Measurements from ENCODE around the gene WWOX. TPM values are rescaled to one million over a fixed set of nuclear protein-coding genes. Genes with fewer than 3 reads are reported as not detected.

The WWOX gene
- total and polyA plus RNA-seq, 2 donors (not counting 3 experiments of a cell fraction or from before 2014, with no cell fraction given): 6.2 to 12.5 TPM

- Histone ChIP-seq H3K79me2 (ENCODE audit: control insufficient read depth, insufficient read depth, low read length) (no peaks in the 10 kb centered on the region), H4K20me1 (replicated peaks; ENCODE audit: control insufficient read depth, extremely low read depth, insufficient read depth, low read length) (no peaks in the 10 kb centered on the region), H3K9me1 (replicated peaks; ENCODE audit: control insufficient read depth, extremely low read depth, insufficient read depth, low read length) (no peaks in the 10 kb centered on the region), H3K4me1 (ENCODE audit: control insufficient read depth, extremely low read depth, insufficient read depth, low read length) (no peaks in the 10 kb centered on the region), H3K9me3 (replicated peaks; ENCODE audit: control insufficient read depth, insufficient read depth, low read length) (peaks cover 2% of the 10 kb centered on the region), H3K36me3 (ENCODE audit: control insufficient read depth in 2 of 2, extremely low read depth in 1 of 2, insufficient read depth in 2 of 2, low read length in 2 of 2) (no peaks in the 10 kb centered on the region), H3K4me3 (replicated peaks in 1 of 3; ENCODE audit: insufficient read depth in 1 of 3, low read depth in 1 of 3, low read length in 3 of 3) (no peak overlapping the region), H3K27me3 (ENCODE audit: control insufficient read depth in 2 of 2, insufficient read depth in 2 of 2, low read length in 2 of 2) (no peaks in the 10 kb centered on the region), H3K27ac (ENCODE audit: insufficient read depth, low read depth, low read length) (no peak overlapping the region), H2AFZ (ENCODE audit: low read depth, low read length) (no peak overlapping the region), H3K9ac (replicated peaks; ENCODE audit: extremely low read depth, insufficient read depth, low read length) (no peak overlapping the region), H3K4me2 (ENCODE audit: insufficient read depth, low read length) (no peak overlapping the region)
- FAIRE-seq: no peak
- TF ChIP-seq MAX (IDR thresholded peaks at IDR 0.05; ENCODE audit: insufficient read depth, insufficient read length) (no peak), EZH2 (IDR thresholded peaks at IDR 0.05; ENCODE audit: borderline replicate concordance, low read depth, low read length, severe bottlenecking) (no peak), MYC (IDR thresholded peaks at IDR 0.05; ENCODE audit: low read depth, low read length) (no peak), POLR2A (IDR thresholded peaks at IDR 0.05; ENCODE audit: low read depth, low read length) (no peak), JUN (IDR thresholded peaks at IDR 0.05; ENCODE audit: borderline replicate concordance, insufficient read depth, insufficient read length, low read depth) (no peak), FOS (IDR thresholded peaks at IDR 0.05; ENCODE audit: borderline replicate concordance, insufficient read depth, low read length) (no peak), GATA2 (IDR thresholded peaks at IDR 0.05; ENCODE audit: insufficient read depth, insufficient read length, low read depth, low read length) (no peak), POLR2AphosphoS5 (IDR thresholded peaks at IDR 0.05; ENCODE audit: insufficient read depth, low read depth, low read length) (no peak)
- TF ChIP-seq, protein P1, sequence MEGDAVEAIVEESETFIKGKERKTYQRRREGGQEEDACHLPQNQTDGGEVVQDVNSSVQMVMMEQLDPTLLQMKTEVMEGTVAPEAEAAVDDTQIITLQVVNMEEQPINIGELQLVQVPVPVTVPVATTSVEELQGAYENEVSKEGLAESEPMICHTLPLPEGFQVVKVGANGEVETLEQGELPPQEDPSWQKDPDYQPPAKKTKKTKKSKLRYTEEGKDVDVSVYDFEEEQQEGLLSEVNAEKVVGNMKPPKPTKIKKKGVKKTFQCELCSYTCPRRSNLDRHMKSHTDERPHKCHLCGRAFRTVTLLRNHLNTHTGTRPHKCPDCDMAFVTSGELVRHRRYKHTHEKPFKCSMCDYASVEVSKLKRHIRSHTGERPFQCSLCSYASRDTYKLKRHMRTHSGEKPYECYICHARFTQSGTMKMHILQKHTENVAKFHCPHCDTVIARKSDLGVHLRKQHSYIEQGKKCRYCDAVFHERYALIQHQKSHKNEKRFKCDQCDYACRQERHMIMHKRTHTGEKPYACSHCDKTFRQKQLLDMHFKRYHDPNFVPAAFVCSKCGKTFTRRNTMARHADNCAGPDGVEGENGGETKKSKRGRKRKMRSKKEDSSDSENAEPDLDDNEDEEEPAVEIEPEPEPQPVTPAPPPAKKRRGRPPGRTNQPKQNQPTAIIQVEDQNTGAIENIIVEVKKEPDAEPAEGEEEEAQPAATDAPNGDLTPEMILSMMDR (IDR thresholded peaks at IDR 0.05; ENCODE audit: extremely low read depth in 1 of 2, insufficient read depth in 1 of 2, low read depth in 1 of 2, low read length in 2 of 2): no peak
- POLR2A ChIA-PET: no interaction called here
- CTCF ChIA-PET: no interaction called here
- dilution Hi-C loops (cut with MboI; ENCODE audit: extremely low pct_ligation_motif_present, low sequenced_read_pairs) (no loop called here), intact Hi-C loops (cut with micrococcal nuclease) (no loop called here)
- BruUV-seq (replicated peaks): no TSS peak
- no peak for DNase-seq (ENCODE audit: low read depth, low spot score)
Observed at GRCh38 chr16:79055251-79055970, 956.0 kb downstream of the WWOX start.
